ENCODE results near the gene PTOV1.

PTOV1 gene

GRCh38 chr19:49892716-49893115 is 41.8 kb downstream of the PTOV1 start:
- DNase-seq: no peak

- no peak for DNase-seq
These were observed 43.2 kb downstream of the PTOV1 start for GRCh38 chr19:49894011-49894664.

GRCh38 chr19:49894879-49895565 is 44.1 kb downstream of the PTOV1 start:
- DNase-seq: peak; percentile 80

GRCh38 chr19:49895566-49896297 is 44.8 kb downstream of the PTOV1 start:
- DNase-seq: peak; percentile 79

GRCh38 chr19:49896863-49897621 is 46.1 kb downstream of the PTOV1 start, which contains the start of gene IL4I1:
Gene IL4I1, minus strand, starts transcription at chr19:49896887. Its CDS starts 727 bp downstream, at chr19:49896160.
- DNase-seq: peak; percentile 90

GRCh38 chr19:49904136-49904535 is 53.2 kb downstream of the PTOV1 start:
- DNase-seq: no peak

GRCh38 chr19:49906879-49907564 is 56.1 kb downstream of the PTOV1 start:
- no peak for DNase-seq

GRCh38 chr19:49907745-49908446 is 56.9 kb downstream of the PTOV1 start:
- DNase-seq: no peak

- no peak for DNase-seq
These were observed 57.8 kb downstream of the PTOV1 start for GRCh38 chr19:49908480-49909420.

- no peak for DNase-seq
These were observed 59.2 kb downstream of the PTOV1 start for GRCh38 chr19:49910179-49910578.
